Esophagus squamous epithelium (tissue), 5 donors: ENCODE measurements around the gene PDE6B. TPM values are rescaled to one million over a fixed set of nuclear protein-coding genes. Genes with fewer than 3 reads are reported as not detected.
A peak's percentile ranks its signal among the peaks of the same experiment; 100 is the strongest.

Experiments used
- DNase-seq: peaks from one replicate; lab custom pipeline; 2025; lab: John Stamatoyannopoulos, UW
- H3K27ac ChIP-seq, 4 donors: fragments of 200-600 bp; sonication (generic); one replicate each; pipeline ENCODE4 v1.5.1; 2016 to 2019; ENCODE audit warnings: mild to moderate bottlenecking in 1 of 4
- H3K27me3 ChIP-seq, 4 donors: fragments of 200-600 bp; sonication (generic); 1 replicate in 3 of 4; 2 replicates in 1 of 4; pipeline versions ENCODE4 v1.5.1 to v1.6.0; 2017 to 2021; ENCODE audit warnings: antibody characterized with exemption in 1 of 4
- H3K36me3 ChIP-seq, 3 donors: fragments of 200-600 bp; sonication (generic); one replicate each; pipeline ENCODE4 v1.5.1; 2016 to 2019
- H3K4me1 ChIP-seq, 3 donors: fragments of 200-600 bp; sonication (generic); one replicate each; pipeline ENCODE4 v1.5.1; 2017 to 2019
- H3K4me3 ChIP-seq, 4 donors: fragments of 200-600 bp; sonication (generic); 1 replicate in 3 of 4; 2 replicates in 1 of 4; pipeline ENCODE4 v1.5.1; 2016 to 2019; ENCODE audit warnings: mild to moderate bottlenecking in 2 of 4, moderate library complexity in 1 of 4
- H3K9me3 ChIP-seq, 3 donors: fragments of 200-600 bp; sonication (generic); one replicate each; pipeline ENCODE4 v1.5.1; 2016 to 2019
- CTCF ChIP-seq, 6 experiments: fragments of 450-650 bp in 4 of 6; fragments of 200-600 bp in 2 of 6; sonication (generic) in 2 of 6; IDR thresholded peaks; one replicate each; pipeline ENCODE4 v1.5.1; 2016 to 2019; ENCODE audit warnings: antibody characterized with exemption in 6 of 6, mild to moderate bottlenecking in 4 of 6, moderate library complexity in 4 of 6
- POLR2A ChIP-seq, 4 donors: fragments of 450-650 bp; IDR thresholded peaks; one replicate each; pipeline ENCODE4 v1.6.1; 2017; ENCODE audit warnings: antibody characterized with exemption in 4 of 4, mild to moderate bottlenecking in 4 of 4, moderate library complexity in 3 of 4
- WGBS, 2 donors: methylation state at CpG; one replicate each; pipeline ENCODE4 v1.1.5; 2018; 5-methylcytosine and 5-hydroxymethylcytosine counted together
- intact Hi-C: fragments of 100-400 bp; cut with DNase I; formaldehyde crosslinking; loops from one replicate; pipeline ENCODE4 v1.15.0; 2022
- total RNA-seq, 4 donors: library from RNA; depleted of rRNA; stranded (reverse); fragments of >200 nt; gene quantifications; one replicate each; pipeline ENCODE4 v1.1.0, GENCODE V29; 2016
- donor health status: DM: yes; HTN: yes; CAD: no.

The PDE6B gene
- total RNA-seq, 4 donors from 2014 or later = 0.19 to 4.4 (median 1.7) TPM

- Histone ChIP-seq H3K4me3 (no peak overlapping the region), H3K27ac (no peak overlapping the region), H3K9me3 (no peaks in the 10 kb centered on the region), H3K4me1 (peaks cover 0 to 12% (median under 1%) of the 10 kb centered on the region in 3 donors), H3K36me3 (no peaks in the 10 kb centered on the region), H3K27me3 (peaks cover 0 to 44% (median 0%) of the 10 kb centered on the region in 4 donors)
- DNase-seq = no peak
- intact Hi-C loops = no loop called here
- no peak for TF ChIP-seq POLR2A (IDR thresholded peaks at IDR 0.05)
- 80 to 82% methylated on average over 17 of the region's 17 CpGs for WGBS, 2 donors
These were observed 19.5 kb upstream of the PDE6B start for GRCh38 chr4:605702-606425.

GRCh38 chr4:608236-608635 is 17.1 kb upstream of the PDE6B start:
- DNase-seq = no peak
- Histone ChIP-seq H3K27me3 (peaks cover 0 to 45% (median 0%) of the 10 kb centered on the region in 4 donors), H3K9me3 (no peaks in the 10 kb centered on the region), H3K36me3 (no peaks in the 10 kb centered on the region), H3K4me3 (no peak overlapping the region), H3K4me1 (peaks cover 0 to 23% (median 3%) of the 10 kb centered on the region in 3 donors), H3K27ac (no peak overlapping the region)
- intact Hi-C loops = no loop called here
- no peak for TF ChIP-seq CTCF (IDR thresholded peaks at IDR 0.05)
- no peak for TF ChIP-seq POLR2A (IDR thresholded peaks at IDR 0.05)
- 19 to 60% methylated on average over 2 to 5 of the region's 7 CpGs for WGBS, 2 donors

- H3K4me1 ChIP-seq = peaks cover 0 to 23% (median 3%) of the 10 kb centered on the region in 3 donors
- 76 to 82% methylated on average over 6 to 8 of the region's 8 CpGs for WGBS, 2 donors
- no peak overlapping the region for H3K4me3 ChIP-seq
- no peak for DNase-seq
- no peaks in the 10 kb centered on the region for H3K36me3 ChIP-seq
- H3K9me3 ChIP-seq = no peaks in the 10 kb centered on the region
- peaks cover 0 to 50% (median 0%) of the 10 kb centered on the region in 4 donors for H3K27me3 ChIP-seq
- intact Hi-C loops = no loop called here
- TF ChIP-seq CTCF (IDR thresholded peaks at IDR 0.05) = no peak
- no peak for TF ChIP-seq POLR2A (IDR thresholded peaks at IDR 0.05)
- H3K27ac ChIP-seq = no peak overlapping the region
These were observed 15.8 kb upstream of the PDE6B start for GRCh38 chr4:609400-610050.

DNA sequence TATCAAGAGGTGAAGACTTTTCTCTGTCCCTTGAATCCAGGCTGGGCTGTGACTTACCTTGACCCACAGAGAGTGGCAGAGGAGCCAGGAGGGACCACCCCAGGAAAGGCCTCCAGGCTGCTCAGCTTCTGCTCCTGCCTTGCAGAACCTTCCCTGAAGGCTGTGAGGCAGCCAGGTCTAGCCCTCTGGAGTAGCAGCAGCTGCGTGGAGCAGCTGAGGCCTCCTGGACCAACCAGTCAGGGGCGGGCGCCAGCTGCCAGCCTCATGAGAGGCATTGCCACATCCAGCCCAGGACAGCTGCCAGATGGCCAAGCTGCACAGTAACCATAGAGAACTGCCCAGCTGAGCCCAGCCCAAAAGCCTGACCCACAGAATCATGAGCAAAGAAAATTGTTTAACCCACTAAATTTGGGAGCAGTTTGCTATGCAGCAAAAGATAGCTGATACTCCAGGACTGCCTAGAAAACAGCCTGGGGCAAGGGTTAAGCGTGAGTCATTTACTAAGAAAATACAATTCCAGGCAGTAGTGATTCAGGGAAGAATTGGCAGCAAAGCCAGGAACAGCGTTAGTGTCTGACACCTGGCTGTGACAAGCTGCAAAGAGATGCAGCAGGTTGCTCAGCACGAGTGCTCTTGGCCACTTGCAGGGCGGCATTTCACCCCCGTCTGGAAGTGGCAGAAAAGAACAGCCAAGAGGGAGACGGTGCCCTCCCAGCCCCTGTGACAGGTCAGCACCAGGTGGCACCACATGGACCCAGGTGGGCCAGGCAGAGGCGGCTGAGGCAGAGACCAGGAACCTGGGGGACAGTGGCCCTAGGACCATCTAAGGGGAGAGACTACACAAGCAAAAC is 14.7 kb upstream of the PDE6B start:
- H3K9me3 ChIP-seq = no peaks in the 10 kb centered on the region
- TF ChIP-seq POLR2A (IDR thresholded peaks at IDR 0.05) = no peak
- peak in 2 of 6 experiments; percentile 7 to 10 for TF ChIP-seq CTCF (IDR thresholded peaks at IDR 0.05)
- H3K4me3 ChIP-seq = no peak overlapping the region
- H3K36me3 ChIP-seq = no peaks in the 10 kb centered on the region
- H3K27me3 ChIP-seq = peaks cover 0 to 47% (median 0%) of the 10 kb centered on the region in 4 donors
- peaks cover 0 to 23% (median 3%) of the 10 kb centered on the region in 3 donors for H3K4me1 ChIP-seq
- WGBS, 2 donors = 32 to 39% methylated on average over 6 to 7 of the region's 10 CpGs
- H3K27ac ChIP-seq = peak overlapping the region in 1 of 4 donors; percentile 10
- intact Hi-C loops = no loop called here
- DNase-seq = no peak

DNA sequence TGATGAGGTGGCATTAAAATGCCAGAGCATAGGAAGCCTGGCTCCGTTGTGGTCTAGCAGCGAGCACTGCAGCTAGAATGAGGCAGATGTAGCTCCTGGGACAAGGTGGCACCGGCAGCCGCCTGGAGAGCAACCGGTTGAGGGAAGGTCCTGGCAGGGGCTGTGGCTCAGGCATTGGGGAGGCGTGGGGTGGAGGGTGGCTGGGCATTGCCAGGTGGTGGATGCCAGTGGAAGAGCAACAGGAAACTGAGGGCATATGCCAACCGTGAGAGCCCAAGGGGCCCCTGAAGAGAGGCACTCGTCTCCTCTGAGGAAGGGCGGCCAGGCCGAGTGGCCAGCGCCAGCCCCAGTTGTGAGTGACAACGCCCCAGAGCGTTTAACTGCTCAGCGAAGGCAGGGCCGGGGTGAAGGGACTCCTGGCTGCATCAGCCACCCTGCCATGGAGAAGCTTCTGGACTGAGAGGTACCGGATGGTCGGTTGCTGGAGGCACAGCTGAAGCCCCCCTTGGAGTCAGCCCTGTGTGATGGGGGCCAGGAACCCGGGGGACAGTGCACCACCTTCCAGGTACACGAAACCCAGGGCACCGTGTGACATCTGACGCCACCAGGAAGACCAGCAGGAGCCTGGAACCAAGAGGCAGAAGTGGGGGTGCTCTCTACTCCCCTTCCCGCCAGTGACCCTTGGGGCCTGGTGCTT is 13.2 kb upstream of the PDE6B start:
- peaks cover 0 to 52% (median 0%) of the 10 kb centered on the region in 4 donors for H3K27me3 ChIP-seq
- intact Hi-C loops = no loop called here
- peaks cover 0 to 23% (median 3%) of the 10 kb centered on the region in 3 donors for H3K4me1 ChIP-seq
- no peaks in the 10 kb centered on the region for H3K9me3 ChIP-seq
- TF ChIP-seq CTCF (IDR thresholded peaks at IDR 0.05) (no peak), POLR2A (IDR thresholded peaks at IDR 0.05) (no peak)
- no peaks in the 10 kb centered on the region for H3K36me3 ChIP-seq
- no peak overlapping the region for H3K4me3 ChIP-seq
- no peak overlapping the region for H3K27ac ChIP-seq
- no peak for DNase-seq
- 78 to 86% methylated on average over 4 to 10 of the region's 22 CpGs for WGBS, 2 donors
